ENCODE measurements around the gene GLDC.
"Not testable (repeated sequence)": the region's sequence is repeated elsewhere in the genome, so short reads cannot be mapped to it uniquely, and the experiment has no call there.

Gene GLDC

GRCh38 chr9:6562871-6563430 is 82.6 kb downstream of the GLDC start:
- no peak for DNase-seq

GRCh38 chr9:6562201-6562600 is 83.3 kb downstream of the GLDC start:
- DNase-seq: no peak

- peak; percentile 75 for DNase-seq
Observed at GRCh38 chr9:6557883-6558616, 87.5 kb downstream of the GLDC start.

GRCh38 chr9:6553866-6554265 is 91.7 kb downstream of the GLDC start:
- no peak for DNase-seq

- DNase-seq: no peak
Observed at GRCh38 chr9:6552498-6553121, 92.9 kb downstream of the GLDC start.

- DNase-seq: peak; percentile 87
Observed at GRCh38 chr9:6552033-6552432, 93.5 kb downstream of the GLDC start.

GRCh38 chr9:6551136-6551535 is 94.4 kb downstream of the GLDC start:
- peak; percentile 41 for DNase-seq

- peak; percentile 83 for DNase-seq
Observed at GRCh38 chr9:6549106-6549800, 96.3 kb downstream of the GLDC start.

GRCh38 chr9:6545017-6545691 is 100.4 kb downstream of the GLDC start:
- DNase-seq: no peak

GRCh38 chr9:6543204-6543603 is 102.3 kb downstream of the GLDC start:
- DNase-seq: no peak

GRCh38 chr9:6542617-6543016 is 102.9 kb downstream of the GLDC start:
- not testable (repeated sequence) for DNase-seq

- no peak for DNase-seq
Observed at GRCh38 chr9:6538666-6539071, 106.9 kb downstream of the GLDC start.

- no peak for DNase-seq
Observed at GRCh38 chr9:6535594-6535993, 109.9 kb downstream of the GLDC start.

GRCh38 chr9:6525326-6526045 is 120.0 kb downstream of the GLDC start:
- DNase-seq: no peak

GRCh38 chr9:6522263-6522662 is 123.3 kb downstream of the GLDC start:
- no peak for DNase-seq

GRCh38 chr9:6512085-6512657 is 133.4 kb downstream of the GLDC start:
- no peak for DNase-seq

GRCh38 chr9:6506571-6506970 is 139.0 kb downstream of the GLDC start:
- no peak for DNase-seq

- DNase-seq: no peak
Observed at GRCh38 chr9:6502399-6502798, 143.1 kb downstream of the GLDC start.

- DNase-seq: no peak
Observed at GRCh38 chr9:6501526-6502210, 143.9 kb downstream of the GLDC start.

- DNase-seq: no peak
Observed at GRCh38 chr9:6498982-6499381, 146.5 kb downstream of the GLDC start.

GRCh38 chr9:6495466-6495865 is 150.1 kb downstream of the GLDC start:
- DNase-seq: no peak

GRCh38 chr9:6490863-6491262 is 154.7 kb downstream of the GLDC start:
- DNase-seq: no peak

Measured in NCI-H1092 treated with DMSO at 0.1 percent for 48 hours (cell line).